Activated naive CD4-positive, alpha-beta T cell treated with anti-CD3 and anti-CD28 coated beads, Interleukin-2, amount 50 U/mL, for 72 hours (primary cell): ENCODE measurements around the gene GNPDA1. TPM values are rescaled to one million over a fixed set of nuclear protein-coding genes. Genes with fewer than 3 reads are reported as not detected.
"Not testable (repeated sequence)": the region's sequence is repeated elsewhere in the genome, so short reads cannot be mapped to it uniquely, and the experiment has no call there.

Experiments used
- ATAC-seq, 2 donors: fragments of 150-1000 bp; cut with Tn5 transposase; 2 replicates each; pipeline ENCODE4 v1.10.0; 2021; ENCODE audit warnings: mild to moderate bottlenecking in 2 of 2, moderate library complexity in 2 of 2
- DNase-seq, 2 donors: peaks; one replicate each; pipeline ENCODE4 v3.0.0; 2021 to 2022; ENCODE audit warnings: low spot score in 2 of 2
- H3K27ac Mint-ChIP-seq, 2 donors: one replicate each; pipeline ENCODE4 v1.8.0; 2022; ENCODE audit warnings: mild to moderate bottlenecking in 2 of 2, mixed read lengths in 2 of 2
- H3K36me3 Mint-ChIP-seq, 2 donors: one replicate each; pipeline ENCODE4 v1.8.0; 2022; ENCODE audit warnings: mixed read lengths in 2 of 2
- H3K9me3 Mint-ChIP-seq, 2 donors: one replicate each; pipeline ENCODE4 v1.8.0; 2022; ENCODE audit warnings: mixed read lengths in 2 of 2
- total RNA-seq, 2 donors: library from RNA; stranded (reverse); gene quantifications; one replicate each; pipeline ENCODE4 v1.2.3, GENCODE V29; 2022

Gene GNPDA1
- 100 to 1,000 TPM; 162 to 166 TPM for total RNA-seq

GRCh38 chr5:142012792-142013388, at the start of gene GNPDA1:
TSS of gene GNPDA1 (minus strand) at chr5:142013027. CDS start at chr5:142012035, 992 bp downstream.
- peaks cover 24 to 29% of the 10 kb centered on the region in 2 donors for H3K36me3 Mint-ChIP-seq
- ATAC-seq = peak; percentile 21 to 45

GRCh38 chr5:142059304-142059940, 46.6 kb upstream of the GNPDA1 start:
- Mint-ChIP-seq H3K27ac (no peak overlapping the region), H3K36me3 (no peaks in the 10 kb centered on the region), H3K9me3 (no peaks in the 10 kb centered on the region)
- ATAC-seq (no peak), DNase-seq (no peak)

More at GRCh38 chr5:142012792-142013388, at the start of gene GNPDA1:
- DNase-seq = peak; percentile 67 to 89
- peaks cover 2 to 4% of the 10 kb centered on the region in 2 donors for H3K9me3 Mint-ChIP-seq
- H3K27ac Mint-ChIP-seq = peak within 1 kb of the TSS; percentile 93 to 99

GRCh38 chr5:142057697-142058056, 44.9 kb upstream of the GNPDA1 start:
- DNase-seq (no peak), ATAC-seq (no peak)
- Mint-ChIP-seq H3K9me3 (no peaks in the 10 kb centered on the region), H3K27ac (no peak overlapping the region), H3K36me3 (no peaks in the 10 kb centered on the region)

- Mint-ChIP-seq H3K27ac (no peak overlapping the region), H3K9me3 (no peaks in the 10 kb centered on the region), H3K36me3 (no peaks in the 10 kb centered on the region)
- DNase-seq = no peak
- no peak for ATAC-seq
These were observed 44.2 kb upstream of the GNPDA1 start for GRCh38 chr5:142056816-142057696.

DNA sequence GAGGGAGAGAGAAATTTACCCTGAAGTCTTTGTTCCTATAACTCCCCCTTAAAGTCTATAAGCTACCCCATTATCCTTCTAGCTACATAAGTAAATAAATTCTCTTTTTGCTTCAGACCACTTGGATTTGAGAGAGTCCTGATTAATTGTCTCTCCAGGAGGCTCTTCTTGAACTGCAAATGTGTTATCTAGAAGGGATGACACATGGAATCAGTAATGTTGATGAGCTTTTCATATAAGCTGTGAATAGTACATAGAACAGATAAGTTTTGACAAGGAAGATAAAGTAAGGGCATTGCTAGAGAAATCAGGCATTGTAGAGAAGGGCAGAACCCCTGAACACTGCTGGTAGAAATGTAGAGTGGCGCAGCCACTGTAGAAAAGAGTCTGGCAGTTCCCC, 42.5 kb upstream of the GNPDA1 start:
- Mint-ChIP-seq H3K9me3 (no peaks in the 10 kb centered on the region), H3K27ac (no peak overlapping the region), H3K36me3 (no peaks in the 10 kb centered on the region)
- no peak for ATAC-seq
- DNase-seq = no peak

DNA sequence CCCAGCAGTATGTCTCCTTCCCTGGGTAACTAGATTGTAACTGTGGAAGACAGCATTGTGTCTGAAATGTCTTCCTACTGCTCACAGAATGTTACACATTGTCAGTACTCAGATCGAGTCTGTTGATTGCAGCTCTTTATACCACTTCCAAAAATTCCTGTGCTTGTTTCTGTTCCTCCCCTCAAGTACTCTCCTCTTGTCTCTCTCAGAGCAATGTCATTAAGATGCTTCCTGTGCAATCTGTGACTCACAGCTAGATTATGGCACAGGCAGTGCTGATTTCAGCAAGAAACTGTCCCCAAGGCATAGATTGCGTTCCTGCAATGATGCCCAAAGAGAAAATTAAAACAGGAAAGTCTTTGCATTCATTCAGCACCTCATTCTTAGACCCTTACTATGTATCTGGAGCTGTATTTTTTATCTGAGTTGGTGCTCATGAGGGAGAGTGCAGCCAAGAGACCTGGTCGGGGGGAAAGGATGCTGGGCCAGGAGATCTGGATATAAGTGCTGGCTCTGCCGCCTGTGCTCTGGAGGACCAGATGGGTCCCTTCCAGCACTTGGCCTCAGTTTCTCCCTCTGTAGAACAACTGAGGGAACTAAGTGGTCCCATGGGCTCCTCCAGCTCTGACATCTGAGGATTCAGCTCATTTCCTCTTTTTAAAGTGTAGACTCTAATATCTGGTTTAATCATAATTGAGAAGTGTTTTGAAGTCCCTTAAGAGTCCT, 40.8 kb upstream of the GNPDA1 start:
- ATAC-seq (peak; percentile 55 to 75), DNase-seq (no peak)
- H3K27ac Mint-ChIP-seq = no peak overlapping the region
- no peaks in the 10 kb centered on the region for H3K36me3 Mint-ChIP-seq
- H3K9me3 Mint-ChIP-seq = no peaks in the 10 kb centered on the region

- H3K36me3 Mint-ChIP-seq, ATAC-seq, DNase-seq, H3K27ac Mint-ChIP-seq, H3K9me3 Mint-ChIP-seq: not testable (repeated sequence)
These were observed 39.2 kb upstream of the GNPDA1 start for GRCh38 chr5:142052026-142052425.

- peak overlapping the region in 1 of 2 donors; percentile 10 for H3K27ac Mint-ChIP-seq
These were observed 35.4 kb upstream of the GNPDA1 start for GRCh38 chr5:142048272-142048671.

GRCh38 chr5:142046191-142046590, 33.4 kb upstream of the GNPDA1 start:
- no peak for DNase-seq
- Mint-ChIP-seq H3K36me3 (no peaks in the 10 kb centered on the region), H3K27ac (peak overlapping the region in 1 of 2 donors; percentile 29), H3K9me3 (no peaks in the 10 kb centered on the region)
- no peak for ATAC-seq

More at GRCh38 chr5:142048272-142048671, 35.4 kb upstream of the GNPDA1 start:
- Mint-ChIP-seq H3K9me3 (no peaks in the 10 kb centered on the region), H3K36me3 (no peaks in the 10 kb centered on the region)
- no peak for ATAC-seq
- no peak for DNase-seq

DNA sequence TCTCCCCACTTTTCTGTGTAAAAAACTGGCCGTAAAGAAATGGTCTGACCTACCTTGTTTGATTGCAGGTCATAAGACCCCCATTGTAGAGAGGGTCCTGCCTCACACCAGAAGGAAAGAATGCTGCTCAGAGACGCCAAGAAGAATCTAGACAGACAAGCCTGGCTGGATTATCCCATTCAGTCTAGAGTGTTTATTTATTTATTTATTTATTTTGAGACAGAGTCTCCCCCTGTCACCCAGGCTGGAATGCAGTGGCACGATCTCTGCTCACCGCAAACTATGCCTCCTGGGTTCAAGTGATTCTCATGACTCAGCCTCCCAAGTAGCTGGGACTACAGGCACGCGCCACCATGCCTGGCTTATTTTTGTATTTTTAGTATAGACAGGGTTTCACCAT, 28.1 kb upstream of the GNPDA1 start:
- not testable (repeated sequence) for ATAC-seq, H3K9me3 Mint-ChIP-seq, DNase-seq, H3K27ac Mint-ChIP-seq, H3K36me3 Mint-ChIP-seq

DNA sequence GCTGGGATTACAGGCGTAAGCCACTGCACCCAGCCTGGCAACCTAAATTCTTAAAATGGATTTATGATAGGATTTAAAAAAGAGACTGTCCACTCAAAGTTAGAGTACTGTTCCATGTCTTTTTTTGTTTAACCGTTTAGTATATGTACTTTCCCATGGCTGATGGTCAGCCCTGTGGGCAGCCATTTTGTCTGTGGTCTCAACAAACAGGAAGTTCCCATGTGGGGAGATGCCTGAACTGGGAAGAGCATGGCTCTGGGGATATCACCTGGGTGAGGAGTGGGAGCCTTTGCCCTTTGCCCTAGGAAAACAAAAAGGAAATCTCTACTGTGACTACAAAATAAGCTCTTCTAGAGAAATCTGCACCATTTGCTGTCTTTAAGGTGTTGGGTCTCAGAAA, 27.5 kb upstream of the GNPDA1 start:
- H3K36me3 Mint-ChIP-seq = no peaks in the 10 kb centered on the region
- no peak overlapping the region for H3K27ac Mint-ChIP-seq
- ATAC-seq (no peak), DNase-seq (no peak)
- H3K9me3 Mint-ChIP-seq = no peaks in the 10 kb centered on the region

GRCh38 chr5:142038735-142039134, 25.9 kb upstream of the GNPDA1 start:
- Mint-ChIP-seq H3K36me3 (no peaks in the 10 kb centered on the region), H3K9me3 (peaks cover 0 to 9% of the 10 kb centered on the region in 2 donors), H3K27ac (no peak overlapping the region)
- DNase-seq (no peak), ATAC-seq (no peak)

DNA sequence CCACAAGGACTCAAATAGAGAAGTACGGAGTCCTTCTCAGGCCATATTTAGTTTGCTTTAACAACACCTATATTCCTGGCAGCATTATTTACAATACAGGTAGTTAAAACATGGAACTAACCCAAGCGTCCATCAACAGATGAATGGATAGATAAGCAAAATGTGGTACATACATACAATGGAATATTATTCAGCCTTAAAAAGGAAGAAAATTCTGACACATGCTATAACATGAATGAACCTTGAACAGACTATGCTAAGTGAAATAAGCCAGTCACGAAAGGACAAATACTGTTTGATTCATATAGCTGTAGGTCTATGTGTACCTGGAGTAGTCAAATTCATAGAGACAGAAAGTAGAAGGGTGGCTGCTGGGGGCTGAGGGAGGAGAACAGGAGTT, 24.8 kb upstream of the GNPDA1 start:
- H3K9me3 Mint-ChIP-seq = peaks cover 0 to 12% of the 10 kb centered on the region in 2 donors
- ATAC-seq, H3K27ac Mint-ChIP-seq, DNase-seq, H3K36me3 Mint-ChIP-seq: not testable (repeated sequence)

DNA sequence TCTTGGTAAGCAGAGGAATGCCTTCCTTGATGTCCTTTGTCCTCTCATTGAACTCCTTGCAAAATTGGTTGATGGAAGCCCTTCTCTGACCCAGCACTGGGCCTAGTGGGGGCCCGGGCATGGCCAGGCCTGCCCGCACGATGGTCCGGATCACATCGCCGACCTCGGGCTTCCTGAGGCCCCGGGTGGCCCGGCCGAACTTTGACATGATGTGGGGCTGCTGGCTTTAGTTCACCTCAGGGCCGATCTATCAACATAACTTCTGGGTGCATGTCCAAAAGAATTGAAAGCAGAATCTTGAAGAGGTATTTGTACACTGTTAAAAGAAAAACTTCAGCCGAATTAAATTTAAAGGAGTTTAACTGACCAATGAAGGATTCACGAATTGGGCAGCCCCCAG, 24.1 kb upstream of the GNPDA1 start:
- Mint-ChIP-seq H3K27ac (no peak overlapping the region), H3K9me3 (peaks cover 0 to 12% of the 10 kb centered on the region in 2 donors), H3K36me3 (no peaks in the 10 kb centered on the region)
- ATAC-seq (no peak), DNase-seq (no peak)

- peak overlapping the region in 1 of 2 donors; percentile 15 for H3K27ac Mint-ChIP-seq
- no peaks in the 10 kb centered on the region for H3K36me3 Mint-ChIP-seq
- H3K9me3 Mint-ChIP-seq = peaks cover 0 to 12% of the 10 kb centered on the region in 2 donors
- ATAC-seq (no peak), DNase-seq (no peak)
These were observed 22.2 kb upstream of the GNPDA1 start for GRCh38 chr5:142034994-142035393.

DNA sequence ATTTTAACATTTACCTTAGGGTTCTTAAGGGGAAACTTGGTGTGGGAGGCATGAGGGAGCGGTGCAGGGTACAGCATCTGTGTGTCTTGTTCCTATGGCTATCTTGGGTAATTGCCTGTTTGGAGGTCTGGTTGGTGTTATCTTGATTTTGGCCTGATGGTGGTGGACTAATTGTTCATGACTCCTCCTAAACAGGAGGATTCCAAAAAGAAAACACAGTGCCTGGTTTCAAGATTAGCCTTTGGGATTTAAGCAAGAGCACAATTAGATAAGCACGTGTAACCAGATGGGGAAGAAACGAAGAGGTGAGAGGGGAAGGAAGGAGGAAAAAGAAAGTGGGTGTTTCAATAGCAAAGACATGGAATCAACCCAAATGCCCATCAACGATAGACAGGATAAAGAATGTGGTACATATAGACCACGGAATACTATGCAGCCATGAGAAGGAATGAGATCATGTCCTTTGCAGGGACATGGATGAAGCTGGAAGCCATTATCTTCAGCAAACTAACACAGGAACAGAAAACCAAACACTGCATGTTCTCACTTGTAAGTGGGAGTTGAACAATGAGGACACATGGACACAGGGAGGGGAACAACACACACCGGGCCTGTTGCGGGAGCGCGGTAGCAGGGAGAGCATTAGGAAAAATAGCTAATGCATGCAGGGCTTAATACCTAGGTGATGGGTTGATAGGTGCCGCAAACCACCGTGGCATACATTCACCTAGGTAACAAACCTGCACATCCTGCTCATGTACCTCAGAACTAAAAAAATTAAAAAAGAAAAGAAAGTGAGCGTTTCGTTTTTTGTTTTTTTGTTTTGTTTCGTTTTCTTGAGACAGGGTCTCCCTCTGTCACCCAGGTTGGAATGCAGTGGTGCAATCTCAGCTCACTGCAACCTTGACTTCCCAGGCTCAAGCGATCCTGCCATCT, 21.1 kb upstream of the GNPDA1 start:
- not testable (repeated sequence) for H3K36me3 Mint-ChIP-seq, ATAC-seq, DNase-seq, H3K27ac Mint-ChIP-seq
- peaks cover 0 to 12% of the 10 kb centered on the region in 2 donors for H3K9me3 Mint-ChIP-seq
